Fibroblast of villous mesenchyme (primary cell): ENCODE measurements around the gene MAB21L4. TPM values are rescaled to one million over a fixed set of nuclear protein-coding genes. Genes with fewer than 3 reads are reported as not detected.

ENCODE experiments used
- DNase-seq: peaks from one replicate; pipeline ENCODE4 v3.0.0-alpha.2; 2010; ENCODE audit warnings: low read depth
- H3K4me3 ChIP-seq: 2 replicates; pipeline ENCODE4 v1.5.1; 2011; ENCODE audit warnings: low read depth, mild to moderate bottlenecking, low read length
- total RNA-seq: library from RNA; depleted of rRNA; stranded (reverse); fragments of >200 nt; gene quantifications from 2 replicates; pipeline ENCODE4 v1.2.3, GENCODE V29; 2012
- TF ChIP-seq, protein P1 (sequence below): IDR thresholded peaks from 2 replicates; pipeline ENCODE4 v1.5.1; 2012; ENCODE audit warnings: low read depth, mild to moderate bottlenecking, low read length; ENCODE audit not compliant: insufficient read depth

The MAB21L4 gene
- total RNA-seq, 1 donor, result not detected

DNA sequence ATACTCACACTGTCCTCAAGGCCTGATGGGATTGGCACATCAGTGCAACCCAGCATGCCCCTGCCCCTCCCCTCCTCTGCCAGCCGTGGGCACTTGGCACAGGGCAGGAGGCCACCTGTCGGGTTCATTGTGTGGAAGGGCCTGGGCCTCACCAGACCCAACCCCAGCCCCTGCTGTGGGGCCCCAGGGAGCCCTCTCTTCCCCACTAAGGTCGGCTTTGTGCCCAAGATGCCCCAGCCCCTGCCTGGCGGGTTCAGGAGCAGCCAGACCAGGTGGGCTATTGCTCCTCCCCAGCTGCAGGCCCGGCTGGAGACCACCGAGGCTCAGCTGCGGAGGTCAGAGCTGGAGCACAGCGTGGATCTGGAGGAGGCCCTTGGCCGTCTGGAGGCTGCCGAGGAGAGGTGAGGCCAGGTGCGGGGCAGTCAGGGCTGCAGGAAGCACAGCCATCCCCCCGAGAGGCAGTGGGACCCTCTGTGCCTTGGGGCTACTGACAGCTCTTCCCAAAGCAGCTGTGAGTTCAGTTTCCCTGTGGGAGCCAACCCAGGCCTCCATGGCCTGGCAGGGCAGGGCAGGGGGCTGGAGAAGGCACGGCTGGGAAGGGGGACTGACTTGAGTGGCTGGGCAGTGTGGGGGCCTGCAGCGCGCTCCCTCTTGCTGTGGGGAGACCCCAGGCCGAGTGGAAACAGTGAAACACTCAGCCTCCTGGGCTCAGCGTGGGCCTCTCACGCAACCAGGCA is 26.5 kb upstream of the MAB21L4 start:
- no peak for DNase-seq
- H3K4me3 ChIP-seq, result no peak overlapping the region
- TF ChIP-seq, protein P1, sequence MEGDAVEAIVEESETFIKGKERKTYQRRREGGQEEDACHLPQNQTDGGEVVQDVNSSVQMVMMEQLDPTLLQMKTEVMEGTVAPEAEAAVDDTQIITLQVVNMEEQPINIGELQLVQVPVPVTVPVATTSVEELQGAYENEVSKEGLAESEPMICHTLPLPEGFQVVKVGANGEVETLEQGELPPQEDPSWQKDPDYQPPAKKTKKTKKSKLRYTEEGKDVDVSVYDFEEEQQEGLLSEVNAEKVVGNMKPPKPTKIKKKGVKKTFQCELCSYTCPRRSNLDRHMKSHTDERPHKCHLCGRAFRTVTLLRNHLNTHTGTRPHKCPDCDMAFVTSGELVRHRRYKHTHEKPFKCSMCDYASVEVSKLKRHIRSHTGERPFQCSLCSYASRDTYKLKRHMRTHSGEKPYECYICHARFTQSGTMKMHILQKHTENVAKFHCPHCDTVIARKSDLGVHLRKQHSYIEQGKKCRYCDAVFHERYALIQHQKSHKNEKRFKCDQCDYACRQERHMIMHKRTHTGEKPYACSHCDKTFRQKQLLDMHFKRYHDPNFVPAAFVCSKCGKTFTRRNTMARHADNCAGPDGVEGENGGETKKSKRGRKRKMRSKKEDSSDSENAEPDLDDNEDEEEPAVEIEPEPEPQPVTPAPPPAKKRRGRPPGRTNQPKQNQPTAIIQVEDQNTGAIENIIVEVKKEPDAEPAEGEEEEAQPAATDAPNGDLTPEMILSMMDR, result no peak

DNA sequence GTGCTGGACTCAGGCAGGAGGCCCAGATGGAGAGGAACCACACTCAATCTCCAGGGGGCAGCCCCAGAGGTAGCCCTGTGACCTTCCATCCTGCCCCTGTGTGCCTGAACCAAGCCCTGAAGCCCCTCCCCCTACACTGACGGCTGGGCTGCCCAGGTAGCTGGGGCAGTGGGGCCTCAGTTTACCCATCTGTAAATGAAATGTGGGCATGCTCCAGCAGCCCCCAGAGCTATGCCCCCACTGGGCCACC is 26.0 kb upstream of the MAB21L4 start:
- TF ChIP-seq, protein P1, result no peak
- no peak overlapping the region for H3K4me3 ChIP-seq
- no peak for DNase-seq

DNA sequence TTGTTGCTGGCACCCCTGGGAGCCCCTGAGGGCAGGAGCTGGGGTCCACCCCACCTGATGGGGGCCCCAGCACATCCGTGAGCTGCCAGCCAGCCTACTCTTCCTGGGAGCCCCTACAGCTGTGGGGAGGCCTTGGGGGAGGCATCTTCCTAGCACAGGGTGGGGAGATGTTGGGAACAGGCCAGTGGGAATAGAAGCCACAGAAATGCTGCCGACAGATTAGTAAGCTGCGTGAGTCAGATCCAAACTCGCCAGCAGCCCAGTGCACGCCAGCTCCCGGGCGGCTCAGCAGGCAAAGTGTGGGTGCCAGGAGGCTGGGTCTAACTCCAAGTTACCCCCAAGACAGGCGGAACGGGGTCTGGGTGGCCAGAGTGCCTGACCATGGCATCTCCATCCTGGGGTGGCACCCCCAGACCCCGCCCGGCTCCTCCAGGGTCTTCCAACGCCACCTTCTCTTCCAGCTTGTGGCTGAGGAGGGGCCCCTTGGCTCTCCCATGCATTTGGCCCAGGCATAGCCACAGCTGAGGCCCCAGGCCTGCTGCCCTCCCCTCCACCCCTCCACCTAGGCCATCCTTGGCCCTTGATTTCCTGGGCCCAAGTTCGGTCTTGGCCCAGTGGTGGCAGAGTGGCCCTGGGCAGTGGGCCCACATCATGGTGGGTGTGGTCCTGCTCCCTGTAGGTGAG is 25.5 kb upstream of the MAB21L4 start:
- peak; percentile 82 for DNase-seq
- TF ChIP-seq, protein P1, result no peak
- no peak overlapping the region for H3K4me3 ChIP-seq

DNA sequence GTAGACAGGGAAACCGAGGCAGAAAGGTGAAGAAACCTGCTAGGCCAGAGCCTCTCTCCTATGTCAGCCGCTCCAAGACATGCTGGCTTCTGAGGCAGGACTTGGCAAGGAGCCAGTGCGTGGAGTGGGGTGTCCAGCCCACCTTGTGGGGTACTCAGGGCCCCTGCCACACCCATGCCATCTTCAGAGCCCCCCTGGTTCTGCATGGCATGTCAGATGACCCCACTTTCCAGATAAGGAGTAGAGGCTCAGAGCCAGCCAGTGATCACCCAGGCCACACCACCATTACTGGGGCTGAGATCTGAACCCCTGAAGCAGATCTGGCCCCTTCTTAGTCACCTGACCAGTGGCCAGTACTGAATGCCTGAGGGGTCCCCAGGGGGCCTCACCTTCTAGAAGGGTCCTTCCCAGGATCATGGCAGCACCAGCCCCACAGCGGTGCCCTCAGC is 24.9 kb upstream of the MAB21L4 start:
- DNase-seq, result no peak
- TF ChIP-seq, protein P1, result no peak
- H3K4me3 ChIP-seq, result no peak overlapping the region

DNA sequence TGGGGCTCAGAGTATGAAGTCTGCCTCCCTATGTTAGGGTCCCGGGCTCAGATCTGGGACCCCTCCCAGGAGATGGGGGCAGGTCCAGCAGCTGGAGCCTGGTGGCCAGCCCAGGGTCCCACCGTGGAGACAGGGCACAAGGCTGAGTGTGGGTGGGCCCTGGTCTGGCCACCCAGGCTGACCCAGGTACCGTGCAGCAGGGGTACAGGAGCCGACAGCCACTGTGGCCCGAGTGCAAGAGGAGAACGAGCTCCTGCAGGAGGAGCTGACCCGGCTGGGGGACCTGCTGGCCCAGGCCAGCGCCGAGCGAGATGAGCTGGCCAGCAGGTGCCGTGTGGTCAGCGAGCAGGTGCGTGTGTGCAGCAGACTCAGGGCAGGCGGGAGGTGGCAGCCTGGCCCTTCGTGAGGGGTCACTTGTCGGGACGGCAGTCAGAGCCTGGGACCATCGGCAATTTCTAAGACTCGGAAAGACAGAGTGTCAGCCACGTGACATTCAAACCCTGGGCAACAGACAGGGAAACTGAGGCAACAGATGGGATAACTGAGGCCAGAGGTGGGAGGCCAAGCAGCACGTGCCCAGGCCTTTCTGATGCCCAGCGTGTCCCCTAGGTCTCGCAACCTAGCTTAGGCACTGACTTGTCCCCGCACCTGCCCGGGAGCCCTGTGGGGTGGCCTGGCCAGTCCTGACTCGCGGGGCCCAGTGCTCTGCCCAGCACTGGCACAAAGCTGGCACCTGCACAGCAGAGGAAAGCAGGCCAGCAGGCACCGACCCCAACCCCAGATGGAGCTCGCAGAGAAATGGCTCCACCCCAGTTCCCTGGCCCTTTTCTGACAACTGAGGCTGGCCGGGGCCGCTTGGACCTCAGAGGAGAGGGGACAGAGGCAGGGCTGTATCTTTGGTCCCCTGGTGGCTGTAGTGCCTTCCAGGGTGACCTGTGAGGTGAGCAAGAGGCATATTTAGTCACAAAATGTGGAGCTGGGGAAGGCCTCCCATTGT is 24.1 kb upstream of the MAB21L4 start:
- TF ChIP-seq, protein P1, result no peak
- no peak for DNase-seq
- H3K4me3 ChIP-seq, result no peak overlapping the region

DNA sequence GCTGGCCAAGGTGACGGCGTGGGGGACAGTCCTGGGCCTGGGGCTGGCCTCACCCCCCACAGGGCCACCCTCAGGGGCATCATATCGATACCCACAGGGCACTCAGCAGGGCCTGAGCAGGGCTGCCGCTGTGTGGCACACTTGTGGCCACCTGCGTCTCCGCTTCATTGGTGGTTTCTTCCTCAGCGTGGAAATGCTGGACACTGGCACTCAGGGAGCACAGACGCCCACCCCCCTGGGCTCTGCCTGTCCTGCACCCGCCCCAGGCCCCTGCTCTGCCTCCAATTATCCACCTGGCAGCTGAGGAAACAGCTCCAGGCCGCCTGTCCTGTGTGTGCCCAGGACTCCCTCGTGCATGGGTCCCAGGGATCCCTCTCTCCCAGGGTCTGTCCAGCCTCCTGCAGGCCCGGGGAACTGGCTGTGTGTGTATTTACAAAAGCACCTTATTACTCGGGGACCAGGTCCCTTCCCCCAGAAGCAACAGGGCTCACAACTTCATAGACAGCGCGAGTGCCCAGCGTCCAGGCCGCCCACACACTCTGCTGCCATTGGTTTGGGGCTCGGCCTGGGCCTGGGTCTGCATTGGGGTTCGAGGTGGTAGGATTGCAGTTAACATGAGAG is 23.3 kb upstream of the MAB21L4 start:
- no peak overlapping the region for H3K4me3 ChIP-seq
- TF ChIP-seq, protein P1, result no peak
- no peak for DNase-seq
